Globus pallidus (tissue), 1 donor: ENCODE data around the gene MEP1A.
"Not testable (repeated sequence)": the region's sequence is repeated elsewhere in the genome, so short reads cannot be mapped to it uniquely, and the experiment has no call there.

ENCODE experiments used
- DNase-seq: peaks from one replicate; pipeline ENCODE4 v3.0.0-alpha.2; 2015; ENCODE audit warnings: low spot score

The MEP1A gene

DNA sequence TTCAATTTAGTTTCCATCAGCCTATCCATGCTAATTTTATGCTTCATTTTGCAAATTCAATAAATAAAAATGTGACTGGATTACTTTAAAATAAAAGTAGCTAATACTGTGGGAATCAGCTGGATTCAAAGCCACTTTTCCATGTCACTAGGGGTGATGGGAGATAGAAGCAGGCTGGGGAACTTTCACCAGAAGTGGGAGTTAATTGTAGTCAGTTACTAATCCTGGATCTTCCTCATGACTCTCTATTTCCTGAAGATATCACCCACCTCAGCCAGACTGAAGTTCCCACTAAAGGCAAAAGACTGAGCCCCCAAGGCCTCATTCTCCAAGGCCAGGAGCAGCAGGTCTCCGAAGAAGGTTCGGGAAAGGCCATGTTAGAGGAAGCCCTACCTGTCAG, 41.8 kb downstream of the MEP1A start:
- DNase-seq = not testable (repeated sequence)

- DNase-seq = no peak
These were observed 44.8 kb downstream of the MEP1A start for GRCh38 chr6:46838033-46838432.

DNA sequence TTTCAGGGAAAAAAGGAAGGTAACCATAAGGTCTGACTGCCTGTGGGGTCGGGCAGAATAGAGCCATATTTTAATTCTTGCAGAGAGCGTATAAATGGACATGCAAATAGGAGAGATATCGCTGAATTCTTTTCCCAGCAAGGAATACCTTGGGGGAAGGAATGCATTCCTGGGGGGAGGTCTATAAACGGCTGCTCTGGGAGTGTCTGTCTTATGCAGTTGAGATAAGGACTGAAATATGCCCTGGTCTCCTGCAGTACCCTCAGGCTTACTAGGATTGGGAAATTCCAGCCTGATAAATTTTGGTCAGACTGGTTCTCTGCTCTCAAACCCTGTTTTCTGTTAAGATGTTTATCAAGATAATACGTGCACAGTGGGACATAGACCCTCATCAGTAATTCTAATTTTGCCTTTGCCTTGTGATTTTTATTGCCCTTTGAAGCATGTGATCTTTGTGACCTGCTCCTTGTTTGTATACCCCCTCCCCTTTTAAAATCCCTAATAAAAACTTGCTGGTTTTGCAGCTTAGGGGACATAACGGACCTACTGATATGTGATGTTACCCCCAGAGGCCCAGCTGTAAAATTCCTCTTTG, 49.2 kb downstream of the MEP1A start:
- DNase-seq = not testable (repeated sequence)

DNA sequence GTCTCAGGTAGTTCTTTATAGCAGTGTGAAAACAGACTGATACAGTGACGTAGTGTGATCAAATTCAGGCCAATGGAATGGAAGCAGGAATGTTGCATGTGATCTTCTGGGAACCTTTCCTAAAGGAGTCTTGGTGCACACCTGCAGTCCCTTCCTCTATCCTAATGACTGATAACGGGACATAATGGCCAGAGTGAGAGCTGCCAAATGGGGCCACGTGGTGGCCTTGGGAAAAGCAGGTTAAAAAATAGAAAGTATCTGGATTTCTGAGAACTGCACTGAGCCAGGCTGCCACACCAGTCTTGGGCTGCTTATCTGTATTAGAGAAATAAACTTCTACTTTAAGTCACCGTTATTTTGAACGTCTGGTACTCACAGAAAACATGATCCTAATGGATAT, 51.9 kb downstream of the MEP1A start:
- DNase-seq = no peak

GRCh38 chr6:46848684-46849360, 55.6 kb downstream of the MEP1A start:
- DNase-seq = peak; percentile 71

GRCh38 chr6:46849361-46849690, 56.1 kb downstream of the MEP1A start:
- no peak for DNase-seq

DNA sequence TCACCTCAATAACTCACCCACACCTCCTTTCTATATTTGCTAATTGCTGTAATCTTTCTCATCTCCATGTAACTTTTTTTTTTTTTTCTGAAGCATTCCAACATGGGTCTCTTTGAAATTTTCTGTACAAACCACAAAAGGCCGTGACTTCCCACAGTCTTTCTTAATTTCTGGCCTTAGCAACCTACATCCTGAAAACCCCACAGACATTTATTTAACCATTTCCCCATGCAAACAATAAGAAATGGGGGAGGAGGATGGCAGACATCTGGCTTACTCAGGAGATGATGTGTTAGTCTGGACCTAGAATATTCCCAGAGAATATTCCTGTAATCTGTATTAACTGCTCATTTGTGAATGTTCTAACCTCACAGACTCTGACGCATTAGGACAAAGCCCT, 57.6 kb downstream of the MEP1A start:
- DNase-seq = no peak

- DNase-seq = not testable (repeated sequence)
These were observed 58.4 kb downstream of the MEP1A start for GRCh38 chr6:46851576-46851975.

- DNase-seq = peak; percentile 5
These were observed 62.8 kb downstream of the MEP1A start for GRCh38 chr6:46855966-46856365.

DNA sequence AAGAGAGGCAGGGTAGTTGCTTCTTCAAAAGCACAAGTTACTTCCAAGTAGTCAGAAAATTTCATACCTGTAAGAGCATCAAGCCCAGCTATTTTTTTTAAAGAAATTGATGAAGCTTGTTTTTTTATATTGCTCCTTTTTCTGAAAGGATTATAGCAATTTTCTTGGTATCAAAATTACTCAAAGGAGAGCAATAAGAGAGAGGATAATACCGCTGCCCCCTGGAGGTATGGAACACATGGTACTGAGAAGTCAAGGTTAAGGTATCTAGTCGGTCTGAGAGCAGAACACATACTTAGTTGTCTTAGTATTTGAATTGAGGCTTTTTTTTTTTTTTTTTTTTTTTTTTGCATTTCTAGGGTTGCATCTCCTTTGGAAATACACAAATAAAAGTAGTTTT, 69.2 kb downstream of the MEP1A start:
- DNase-seq = no peak

DNA sequence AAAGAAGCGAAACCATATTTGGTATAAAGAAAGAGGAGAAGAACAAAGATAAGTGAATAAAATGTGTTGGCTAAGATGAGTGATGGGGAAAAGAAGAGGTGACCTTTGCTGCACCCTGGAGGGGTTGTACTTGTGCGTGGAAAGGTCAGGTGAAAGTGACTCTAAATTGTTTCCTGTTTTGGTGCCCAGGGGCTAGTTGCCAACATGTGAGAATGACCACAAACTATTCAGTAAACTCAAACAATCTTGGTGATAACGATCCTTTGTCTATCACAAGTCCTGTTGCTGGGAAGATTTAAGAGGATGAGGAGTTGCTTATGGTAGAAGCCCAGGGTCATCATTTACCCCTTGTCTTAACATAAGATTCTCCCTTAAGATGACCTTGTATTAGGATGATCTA, 70.6 kb downstream of the MEP1A start:
- no peak for DNase-seq

DNA sequence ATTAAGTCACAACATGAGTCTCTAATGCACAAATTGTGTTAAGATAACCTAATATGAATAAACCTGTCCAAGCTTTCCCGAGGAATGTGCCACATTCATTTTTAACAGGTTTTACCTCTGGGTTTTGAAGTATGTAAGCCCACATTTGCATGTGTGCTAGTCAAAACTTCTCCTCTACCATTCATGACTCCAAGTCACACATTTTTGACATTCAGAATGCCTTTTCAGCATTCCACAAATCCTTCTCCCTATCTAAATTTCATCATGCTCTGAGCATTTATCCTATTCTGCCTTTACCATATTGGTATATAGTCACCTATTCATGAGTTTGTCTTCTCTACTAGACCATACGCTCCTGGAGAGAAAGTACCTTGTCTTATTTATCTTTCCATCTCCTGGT, 72.0 kb downstream of the MEP1A start:
- DNase-seq = no peak

DNA sequence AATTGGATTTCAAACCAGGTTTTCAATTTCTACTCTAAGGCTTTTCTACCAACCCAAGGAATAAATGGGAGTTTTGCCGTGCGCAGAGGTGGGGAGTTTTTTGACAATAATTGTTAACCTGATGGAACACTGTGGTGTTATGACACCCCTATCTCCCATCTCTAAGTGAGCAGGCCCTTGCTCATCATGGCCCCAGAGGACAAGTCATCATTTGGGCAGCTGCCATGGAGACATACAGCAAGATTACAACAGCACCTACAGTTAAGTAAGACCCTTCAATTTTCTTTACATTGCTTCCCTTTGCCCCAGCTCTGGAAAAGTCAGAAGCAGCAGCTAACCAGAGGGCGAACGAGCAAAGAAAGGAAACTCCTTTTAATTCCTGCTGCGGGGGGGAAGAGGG, 74.2 kb downstream of the MEP1A start:
- no peak for DNase-seq

- DNase-seq = no peak
These were observed 82.9 kb downstream of the MEP1A start for GRCh38 chr6:46876126-46876525.

DNA sequence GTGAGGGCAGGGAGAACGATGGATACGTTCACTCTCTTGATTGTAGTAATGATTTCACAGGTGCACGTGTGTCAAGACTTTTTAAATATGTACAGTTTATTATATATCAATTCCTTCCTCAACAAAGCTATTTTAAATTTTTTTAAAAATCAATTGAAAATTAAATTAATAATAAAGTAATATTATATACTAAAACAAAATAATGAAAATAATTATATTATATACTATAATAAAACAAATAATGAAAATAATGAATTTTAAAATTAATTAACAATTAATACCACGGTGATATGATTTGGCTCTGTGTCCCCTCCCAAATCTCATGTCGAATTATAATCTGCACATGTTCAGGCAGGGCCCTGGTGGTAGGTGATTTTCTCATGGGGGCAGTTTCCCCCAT, 85.8 kb downstream of the MEP1A start:
- DNase-seq = no peak

GRCh38 chr6:46882645-46883044, 89.5 kb downstream of the MEP1A start:
- no peak for DNase-seq

- DNase-seq = no peak
These were observed 94.8 kb downstream of the MEP1A start for GRCh38 chr6:46888031-46888430.

- no peak for DNase-seq
These were observed 95.4 kb downstream of the MEP1A start for GRCh38 chr6:46888578-46888977.
